ENCODE results near the gene ZNF497.
"Not testable (repeated sequence)": the region's sequence is repeated elsewhere in the genome, so short reads cannot be mapped to it uniquely, and the experiment has no call there.

ZNF497 gene

GRCh38 chr19:58318297-58318696 lies 44.3 kb downstream of the ZNF497 start:
- Histone ChIP-seq H3K4me1 (ENCODE audit: control insufficient read depth in 1 of 2, insufficient read depth in 1 of 2, low read depth in 1 of 2, low read length in 1 of 2) (no peaks in the 10 kb centered on the region), H3K27ac (no peak overlapping the region), H3K4me3 (ENCODE audit: low read depth in 1 of 2, low read length in 1 of 2) (no peak overlapping the region), H3K9me3 (no peaks in the 10 kb centered on the region), H3K27me3 (no peaks in the 10 kb centered on the region), H3K36me3 (peaks cover 16% of the 10 kb centered on the region)
- TF ChIP-seq, protein P1, sequence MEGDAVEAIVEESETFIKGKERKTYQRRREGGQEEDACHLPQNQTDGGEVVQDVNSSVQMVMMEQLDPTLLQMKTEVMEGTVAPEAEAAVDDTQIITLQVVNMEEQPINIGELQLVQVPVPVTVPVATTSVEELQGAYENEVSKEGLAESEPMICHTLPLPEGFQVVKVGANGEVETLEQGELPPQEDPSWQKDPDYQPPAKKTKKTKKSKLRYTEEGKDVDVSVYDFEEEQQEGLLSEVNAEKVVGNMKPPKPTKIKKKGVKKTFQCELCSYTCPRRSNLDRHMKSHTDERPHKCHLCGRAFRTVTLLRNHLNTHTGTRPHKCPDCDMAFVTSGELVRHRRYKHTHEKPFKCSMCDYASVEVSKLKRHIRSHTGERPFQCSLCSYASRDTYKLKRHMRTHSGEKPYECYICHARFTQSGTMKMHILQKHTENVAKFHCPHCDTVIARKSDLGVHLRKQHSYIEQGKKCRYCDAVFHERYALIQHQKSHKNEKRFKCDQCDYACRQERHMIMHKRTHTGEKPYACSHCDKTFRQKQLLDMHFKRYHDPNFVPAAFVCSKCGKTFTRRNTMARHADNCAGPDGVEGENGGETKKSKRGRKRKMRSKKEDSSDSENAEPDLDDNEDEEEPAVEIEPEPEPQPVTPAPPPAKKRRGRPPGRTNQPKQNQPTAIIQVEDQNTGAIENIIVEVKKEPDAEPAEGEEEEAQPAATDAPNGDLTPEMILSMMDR (IDR thresholded peaks at IDR 0.05): no peak

DNA sequence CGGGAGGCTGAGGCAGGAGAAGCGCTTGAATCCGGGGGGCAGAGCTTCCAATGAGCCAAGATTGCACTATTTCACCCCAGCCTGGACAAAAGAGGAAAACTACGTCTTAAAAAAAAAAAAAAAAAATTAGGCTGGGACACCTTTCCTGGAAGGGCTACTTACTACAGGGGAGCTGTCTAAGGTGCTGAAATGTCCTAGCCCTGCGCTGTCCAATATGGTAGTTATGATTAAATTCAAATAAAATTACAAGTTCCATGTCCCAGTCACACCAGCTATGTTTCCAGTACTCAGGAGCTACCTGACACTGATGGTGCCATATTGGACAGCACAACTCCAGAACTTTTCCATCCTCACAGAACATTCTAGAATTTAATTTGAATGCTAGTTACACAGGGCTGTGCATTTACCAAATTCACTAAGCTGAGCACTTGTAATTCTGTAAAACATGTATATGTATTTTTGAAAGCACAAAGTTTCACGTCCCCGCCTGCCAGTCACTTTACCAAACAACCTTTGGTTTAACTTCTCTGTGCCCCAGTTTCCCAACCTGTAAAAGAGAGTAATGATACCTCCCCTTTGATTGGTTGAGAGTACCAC lies 45.0 kb downstream of the ZNF497 start:
- Histone ChIP-seq H3K27ac (no peak overlapping the region), H3K9me3 (no peaks in the 10 kb centered on the region), H3K4me3 (ENCODE audit: low read depth in 1 of 2, low read length in 1 of 2) (no peak overlapping the region), H3K4me1 (ENCODE audit: control insufficient read depth in 1 of 2, insufficient read depth in 1 of 2, low read depth in 1 of 2, low read length in 1 of 2) (no peaks in the 10 kb centered on the region), H3K36me3 (peaks cover 23% of the 10 kb centered on the region), H3K27me3 (no peaks in the 10 kb centered on the region)
- TF ChIP-seq, protein P1 (IDR thresholded peaks at IDR 0.05): no peak

DNA sequence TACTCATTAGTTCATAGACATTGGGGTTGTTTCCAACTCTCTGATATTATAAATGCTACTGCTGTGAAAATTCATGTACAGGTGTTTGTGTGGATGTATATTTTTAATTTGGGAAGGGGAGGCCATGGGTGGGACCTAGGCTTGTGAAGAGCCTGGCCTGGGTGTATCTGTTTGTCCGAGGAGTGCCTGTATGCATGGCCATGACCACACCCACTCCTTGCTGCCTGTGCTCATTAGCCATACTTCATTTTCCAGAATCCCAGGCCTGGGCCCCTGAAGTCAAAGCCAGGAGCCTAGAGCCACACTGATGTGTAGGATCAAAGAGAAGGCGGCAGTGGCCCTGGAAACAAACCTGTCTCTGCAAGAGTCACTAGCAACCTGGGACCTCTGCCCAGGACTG lies 47.0 kb downstream of the ZNF497 start:
- no peaks in the 10 kb centered on the region for H3K27me3 ChIP-seq
- H3K36me3 ChIP-seq: peaks cover 36% of the 10 kb centered on the region
- TF ChIP-seq, protein P1 (IDR thresholded peaks at IDR 0.05): no peak
- H3K9me3 ChIP-seq: no peaks in the 10 kb centered on the region
- H3K27ac ChIP-seq: no peak overlapping the region
- no peaks in the 10 kb centered on the region for H3K4me1 ChIP-seq (ENCODE audit: control insufficient read depth in 1 of 2, insufficient read depth in 1 of 2, low read depth in 1 of 2, low read length in 1 of 2)
- no peak overlapping the region for H3K4me3 ChIP-seq (ENCODE audit: low read depth in 1 of 2, low read length in 1 of 2)

GRCh38 chr19:58311345-58311865 lies 51.1 kb downstream of the ZNF497 start:
- Histone ChIP-seq H3K36me3 (peaks cover 46% of the 10 kb centered on the region), H3K27me3 (no peaks in the 10 kb centered on the region), H3K27ac (no peak overlapping the region), H3K4me3 (ENCODE audit: low read depth in 1 of 2, low read length in 1 of 2) (no peak overlapping the region), H3K9me3 (no peaks in the 10 kb centered on the region), H3K4me1 (ENCODE audit: control insufficient read depth in 1 of 2, insufficient read depth in 1 of 2, low read depth in 1 of 2, low read length in 1 of 2) (no peaks in the 10 kb centered on the region)
- TF ChIP-seq, protein P1 (IDR thresholded peaks at IDR 0.05): no peak

DNA sequence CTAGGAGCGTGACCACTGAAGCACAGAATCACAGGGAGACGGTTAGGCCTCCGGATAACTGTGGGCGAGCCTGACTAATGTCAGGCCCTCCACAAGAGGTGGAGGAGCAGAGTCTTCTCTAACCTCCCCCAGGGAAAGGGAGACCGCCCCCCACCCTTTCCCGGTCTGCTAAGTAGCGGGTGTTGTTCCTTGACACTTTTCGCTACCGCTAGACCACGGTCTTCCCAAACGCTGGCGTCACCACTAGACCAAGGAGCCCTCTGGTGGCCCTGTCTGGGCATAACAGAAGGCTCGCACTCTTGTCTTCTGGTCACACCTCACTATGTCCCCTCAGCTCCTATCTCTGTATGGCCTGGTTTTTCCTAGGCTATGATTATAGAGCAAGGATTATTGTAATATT lies 51.9 kb downstream of the ZNF497 start:
- H3K27ac ChIP-seq; H3K4me3 ChIP-seq (ENCODE audit: low read depth in 1 of 2, low read length in 1 of 2); H3K4me1 ChIP-seq (ENCODE audit: control insufficient read depth in 1 of 2, insufficient read depth in 1 of 2, low read depth in 1 of 2, low read length in 1 of 2); H3K9me3 ChIP-seq; H3K27me3 ChIP-seq: not testable (repeated sequence)
- H3K36me3 ChIP-seq: peaks cover 49% of the 10 kb centered on the region

DNA sequence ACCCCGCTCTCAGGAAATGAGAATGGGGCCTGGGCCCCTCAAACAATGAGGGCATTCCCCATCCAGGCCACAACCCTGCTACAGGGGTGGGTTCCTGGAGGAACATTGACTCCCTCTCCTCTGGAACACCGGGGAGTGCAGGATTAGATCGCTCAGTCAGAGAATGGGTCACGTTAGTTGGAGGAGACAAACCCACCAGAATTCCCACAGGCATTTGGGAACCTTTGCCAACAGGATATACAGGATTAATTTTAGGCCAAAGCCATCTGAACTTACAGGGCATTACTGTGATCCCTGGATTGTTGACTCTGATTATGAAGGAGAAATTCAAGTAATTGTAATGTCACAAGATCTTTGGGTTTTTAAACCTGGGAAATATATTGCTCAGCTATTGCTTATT lies 54.8 kb downstream of the ZNF497 start:
- no peaks in the 10 kb centered on the region for H3K27me3 ChIP-seq
- peaks cover 15 to 16% of the 10 kb centered on the region in 2 experiments for H3K4me1 ChIP-seq (ENCODE audit: control insufficient read depth in 1 of 2, insufficient read depth in 1 of 2, low read depth in 1 of 2, low read length in 1 of 2)
- no peak overlapping the region for H3K27ac ChIP-seq
- TF ChIP-seq, protein P1 (IDR thresholded peaks at IDR 0.05): no peak
- no peaks in the 10 kb centered on the region for H3K9me3 ChIP-seq
- no peak overlapping the region for H3K4me3 ChIP-seq (ENCODE audit: low read depth in 1 of 2, low read length in 1 of 2)
- peaks cover 28% of the 10 kb centered on the region for H3K36me3 ChIP-seq

All from neutrophil (primary cell).